ENCODE results near the gene LRBA.

DNA sequence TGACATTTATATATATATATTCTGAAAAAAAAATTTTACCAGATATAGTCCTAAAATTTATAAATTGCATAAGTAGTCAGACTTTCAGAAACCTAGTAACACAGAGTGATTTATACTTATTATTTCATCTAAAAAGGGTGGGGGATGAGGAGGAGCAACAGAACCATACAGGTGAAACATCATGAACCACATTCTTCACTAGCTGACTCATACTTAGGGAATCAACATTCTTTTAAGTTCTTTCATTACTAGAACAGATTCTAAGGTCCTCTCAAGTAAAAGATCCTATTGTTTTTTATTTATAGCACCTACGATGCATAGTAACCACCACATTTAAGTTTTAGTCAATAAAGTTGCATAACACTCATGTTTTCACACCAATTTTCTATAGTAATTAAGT is 166.1 kb downstream of the LRBA start:
- TF ChIP-seq, protein P1, sequence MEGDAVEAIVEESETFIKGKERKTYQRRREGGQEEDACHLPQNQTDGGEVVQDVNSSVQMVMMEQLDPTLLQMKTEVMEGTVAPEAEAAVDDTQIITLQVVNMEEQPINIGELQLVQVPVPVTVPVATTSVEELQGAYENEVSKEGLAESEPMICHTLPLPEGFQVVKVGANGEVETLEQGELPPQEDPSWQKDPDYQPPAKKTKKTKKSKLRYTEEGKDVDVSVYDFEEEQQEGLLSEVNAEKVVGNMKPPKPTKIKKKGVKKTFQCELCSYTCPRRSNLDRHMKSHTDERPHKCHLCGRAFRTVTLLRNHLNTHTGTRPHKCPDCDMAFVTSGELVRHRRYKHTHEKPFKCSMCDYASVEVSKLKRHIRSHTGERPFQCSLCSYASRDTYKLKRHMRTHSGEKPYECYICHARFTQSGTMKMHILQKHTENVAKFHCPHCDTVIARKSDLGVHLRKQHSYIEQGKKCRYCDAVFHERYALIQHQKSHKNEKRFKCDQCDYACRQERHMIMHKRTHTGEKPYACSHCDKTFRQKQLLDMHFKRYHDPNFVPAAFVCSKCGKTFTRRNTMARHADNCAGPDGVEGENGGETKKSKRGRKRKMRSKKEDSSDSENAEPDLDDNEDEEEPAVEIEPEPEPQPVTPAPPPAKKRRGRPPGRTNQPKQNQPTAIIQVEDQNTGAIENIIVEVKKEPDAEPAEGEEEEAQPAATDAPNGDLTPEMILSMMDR (IDR thresholded peaks at IDR 0.05; ENCODE audit: low read depth, low read length, poor library complexity, severe bottlenecking), result no peak
- TF ChIP-seq EZH2phosphoT487 (IDR thresholded peaks at IDR 0.05; ENCODE audit: borderline replicate concordance, low read length), result no peak
